IMR-90 (cell line): ENCODE measurements around the gene CCDC92. TPM values are rescaled to one million over a fixed set of nuclear protein-coding genes. Genes with fewer than 3 reads are reported as not detected.

Source experiments
- ATAC-seq: fragments of 200-7000 bp; cut with Tn5 transposase; 2 replicates; pipeline ENCODE4 v1.9.1; 2020; ENCODE audit warnings: low read depth, mild to moderate bottlenecking, moderate library complexity
- BruUV-seq: library from RNA; stranded (reverse); fragments of 400-500 nt; replicated peaks from 2 replicates; lab custom pipeline; 2021; lab: Mats Ljungman, UMichigan
- CTCF ChIA-PET: fragments of 300-600 bp; formaldehyde crosslinking; extraction: SDS; loops from one replicate; lab custom pipeline; 2021; ENCODE audit warnings: antibody characterized with exemption; lab: Yijun Ruan, JAX
- POLR2A ChIA-PET: fragments of 300-600 bp; sonication (Branson Sonifier 250); formaldehyde crosslinking; loops from one replicate; lab custom pipeline; 2022; ENCODE audit warnings: antibody characterized with exemption; ENCODE audit not compliant: unreplicated experiment; lab: Charles Lee
- DNase-seq: peaks from one replicate; pipeline ENCODE4 v3.0.0; 2013
- H2AFZ ChIP-seq: replicated peaks from 2 replicates; pipeline ENCODE3; 2013; ENCODE audit warnings: low read length, mild to moderate bottlenecking; ENCODE audit not compliant: poor library complexity
- H2AK5ac ChIP-seq: 2 replicates; pipeline ENCODE4 v1.6.1; 2013; ENCODE audit warnings: low read depth, low read length, inconsistent platforms
- H2AK9ac ChIP-seq: replicated peaks from 2 replicates; pipeline ENCODE3; 2013; ENCODE audit warnings: mild to moderate bottlenecking, low read depth, low read length, moderate library complexity; ENCODE audit not compliant: poor library complexity
- H2BK120ac ChIP-seq: 2 replicates; pipeline ENCODE4 v1.6.1; 2013; ENCODE audit warnings: low read depth, low read length, inconsistent platforms
- H2BK15ac ChIP-seq: 3 replicates; pipeline ENCODE4 v1.6.1; 2013; ENCODE audit warnings: low read depth, low read length, inconsistent platforms
- H2BK20ac ChIP-seq: 2 replicates; pipeline ENCODE4 v1.6.1; 2013; ENCODE audit warnings: low read depth, mild to moderate bottlenecking, inconsistent platforms, low read length, moderate library complexity
- H2BK5ac ChIP-seq: 2 replicates; pipeline ENCODE4 v1.6.1; 2013; ENCODE audit warnings: mild to moderate bottlenecking, low read depth, low read length, inconsistent platforms; ENCODE audit not compliant: poor library complexity, severe bottlenecking
- H3K14ac ChIP-seq: replicated peaks from 2 replicates; pipeline ENCODE4 v1.6.1; 2013; ENCODE audit warnings: low read depth, low read length, inconsistent platforms
- H3K18ac ChIP-seq: 2 replicates; pipeline ENCODE4 v1.6.1; 2013; ENCODE audit warnings: low read depth, low read length, control low read depth
- H3K23ac ChIP-seq: 2 replicates; pipeline ENCODE4 v1.6.1; 2013; ENCODE audit warnings: low read depth, low read length, inconsistent platforms
- H3K27ac ChIP-seq: 2 replicates; pipeline ENCODE4 v1.5.1; 2013; ENCODE audit warnings: mild to moderate bottlenecking, control low read depth, low read length; ENCODE audit not compliant: insufficient read depth
- H3K27me3 ChIP-seq: 2 replicates; pipeline ENCODE4 v1.6.1; 2013; ENCODE audit warnings: low read length; ENCODE audit not compliant: control insufficient read depth, insufficient read depth
- H3K36me3 ChIP-seq: 2 replicates; pipeline ENCODE4 v1.6.1; 2013; ENCODE audit warnings: low read length, mixed read lengths; ENCODE audit not compliant: control insufficient read depth, insufficient read depth
- H3K4ac ChIP-seq: 2 replicates; pipeline ENCODE4 v1.6.1; 2013; ENCODE audit warnings: low read depth, low read length, inconsistent platforms
- H3K4me1 ChIP-seq: 2 replicates; pipeline ENCODE4 v1.6.1; 2013; ENCODE audit warnings: low read length, mixed read lengths; ENCODE audit not compliant: control insufficient read depth, insufficient read depth
- H3K4me2 ChIP-seq: 2 replicates; pipeline ENCODE4 v1.6.1; 2013; ENCODE audit warnings: low read depth, mild to moderate bottlenecking, control low read depth, low read length, moderate library complexity
- H3K4me3 ChIP-seq: 2 replicates; pipeline ENCODE4 v1.5.1; 2013; ENCODE audit warnings: low read depth, mild to moderate bottlenecking, control low read depth, low read length, moderate library complexity; ENCODE audit not compliant: insufficient read depth
- H3K56ac ChIP-seq: 2 replicates; pipeline ENCODE4 v1.6.1; 2013; ENCODE audit warnings: low read length, inconsistent platforms; ENCODE audit not compliant: insufficient read depth; ENCODE audit errors: extremely low read depth
- H3K79me1 ChIP-seq, 2 experiments: 2 replicates each; pipeline ENCODE4 v1.6.1; 2013; ENCODE audit warnings: low read length in 2 of 2, inconsistent platforms in 1 of 2, low read depth in 1 of 2
- H3K9ac ChIP-seq: 2 replicates; pipeline ENCODE4 v1.6.1; 2013; ENCODE audit warnings: low read depth, low read length, control low read depth
- H3K9me1 ChIP-seq: 2 replicates; pipeline ENCODE4 v1.6.1; 2013; ENCODE audit warnings: low read length, inconsistent platforms; ENCODE audit not compliant: insufficient read depth
- H3K9me3 ChIP-seq: 2 replicates; pipeline ENCODE4 v1.6.1; 2013; ENCODE audit warnings: low read length; ENCODE audit not compliant: control insufficient read depth, insufficient read depth
- H4K20me1 ChIP-seq: 2 replicates; pipeline ENCODE4 v1.6.1; 2013; ENCODE audit warnings: low read length, inconsistent platforms; ENCODE audit not compliant: insufficient read depth
- H4K5ac ChIP-seq: 2 replicates; pipeline ENCODE4 v1.6.1; 2013; ENCODE audit warnings: mild to moderate bottlenecking, low read depth, low read length, control low read depth
- H4K8ac ChIP-seq, 2 experiments: 2 replicates each; pipeline ENCODE4 v1.6.1; 2013; ENCODE audit warnings: low read depth in 2 of 2, low read length in 2 of 2, control low read depth in 1 of 2, inconsistent platforms in 1 of 2
- H4K91ac ChIP-seq: 2 replicates; pipeline ENCODE4 v1.6.1; 2013; ENCODE audit warnings: low read depth, low read length, inconsistent platforms; ENCODE audit not compliant: insufficient read depth
- CEBPB ChIP-seq: IDR thresholded peaks from 2 replicates; pipeline ENCODE4 v1.6.1; 2012; ENCODE audit warnings: low read depth, low read length, improper control_type of control experiment
- CHD1 ChIP-seq: IDR thresholded peaks from 2 replicates; pipeline ENCODE4 v1.6.1; 2012; ENCODE audit warnings: low read depth, low read length, improper control_type of control experiment
- ELK1 ChIP-seq: fragments of 150-350 bp; IDR thresholded peaks from 2 replicates; pipeline ENCODE4 v1.6.1; 2016; ENCODE audit warnings: low read depth, mild to moderate bottlenecking, low read length, moderate library complexity, borderline replicate concordance
- FOS ChIP-seq: fragments of 150-350 bp; IDR thresholded peaks from 2 replicates; pipeline ENCODE4 v1.6.1; 2016; ENCODE audit warnings: low read depth, low read length
- MAFK ChIP-seq: IDR thresholded peaks from 2 replicates; pipeline ENCODE4 v1.6.1; 2012; ENCODE audit warnings: low read depth, low read length, improper control_type of control experiment
- MAZ ChIP-seq: IDR thresholded peaks from 2 replicates; pipeline ENCODE4 v1.6.1; 2012; ENCODE audit warnings: low read depth, mild to moderate bottlenecking, low read length, improper control_type of control experiment, moderate library complexity, borderline replicate concordance
- MXI1 ChIP-seq: IDR thresholded peaks from 2 replicates; pipeline ENCODE4 v1.6.1; 2012; ENCODE audit warnings: low read depth, mild to moderate bottlenecking, low read length, moderate library complexity, borderline replicate concordance
- NFE2L2 ChIP-seq: fragments of 150-350 bp; IDR thresholded peaks from 2 replicates; pipeline ENCODE4 v1.6.1; 2016; ENCODE audit warnings: low read depth, mild to moderate bottlenecking, low read length
- POLR2A ChIP-seq: IDR thresholded peaks from 2 replicates; pipeline ENCODE4 v1.6.1; 2012; ENCODE audit warnings: mild to moderate bottlenecking, low read depth, low read length
- RAD21 ChIP-seq: IDR thresholded peaks from 2 replicates; pipeline ENCODE4 v1.6.1; 2012; ENCODE audit warnings: low read length, improper control_type of control experiment
- RFX5 ChIP-seq: IDR thresholded peaks from 2 replicates; pipeline ENCODE4 v1.8.0; 2012; ENCODE audit warnings: low read depth, mild to moderate bottlenecking, low read length, moderate library complexity
- SMC3 ChIP-seq: fragments of 150-350 bp; IDR thresholded peaks from 2 replicates; pipeline ENCODE4 v1.6.1; 2016; ENCODE audit warnings: low read depth, mild to moderate bottlenecking, antibody characterized with exemption, low read length, moderate library complexity
- USF2 ChIP-seq: fragments of 150-350 bp; IDR thresholded peaks from 2 replicates; pipeline ENCODE4 v1.6.1; 2017; ENCODE audit warnings: mild to moderate bottlenecking, antibody characterized with exemption, low read length, low read depth
- WGBS, 2 experiments: methylation state at CpG; one replicate each; pipeline versions ENCODE4 v1.1.5 to v1.1.7; 2013; ENCODE audit warnings: missing lambda C conversion rate in 2 of 2; ENCODE audit not compliant: insufficient read length in 1 of 2; ENCODE audit errors: extremely low coverage in 2 of 2; 5-methylcytosine and 5-hydroxymethylcytosine counted together
- dilution Hi-C: fragments of 300-500 bp; cut with HindIII; formaldehyde crosslinking; loops from one replicate; pipeline ENCODE4 v1.14.3; 2018; ENCODE audit warnings: low sequenced_read_pairs; ENCODE audit not compliant: unreplicated experiment
- in situ Hi-C: fragments of 300-500 bp; cut with MboI; formaldehyde crosslinking; loops from 3 replicates; pipeline ENCODE4 v1.14.3; 2019; ENCODE audit warnings: low sequenced_read_pairs, inconsistent platforms, mixed read lengths
- intact Hi-C: fragments of 100-400 bp; cut with micrococcal nuclease; formaldehyde crosslinking; loops from 2 replicates; pipeline ENCODE4 v1.10.0; 2022
- polyA plus RNA-seq, 3 experiments: library from polyadenylated mRNA; depleted of rRNA; stranded (reverse); fragments of >200 nt; gene quantifications; 2 replicates each; pipeline ENCODE4 v1.2.3, GENCODE V29; 2012; ENCODE audit warnings: low replicate concordance in 1 of 3
- total RNA-seq: library from RNA; depleted of rRNA; stranded (reverse); fragments of >200 nt; gene quantifications from 2 replicates; pipeline ENCODE4 v1.2.3, GENCODE V29; 2012
- TF ChIP-seq, protein P1 (sequence below): conservative IDR thresholded peaks from 2 replicates; pipeline ENCODE4 v1.5.1; 2012; ENCODE audit warnings: mild to moderate bottlenecking, low read depth, low read length, improper control_type of control experiment

CCDC92 gene
- total and polyA plus RNA-seq, 2 of the 4 experiments (the other 2 are of a cell fraction): 5.7 to 55.5 TPM

GRCh38 chr12:123948796-123949769 lies 23.5 kb downstream of the CCDC92 start:
- POLR2A ChIA-PET: no interaction called here
- TF ChIP-seq ELK1 (no peak), MAFK (no peak), RFX5 (no peak), NFE2L2 (no peak), SMC3 (no peak), CEBPB (no peak), POLR2A (no peak), USF2 (no peak), MXI1 (no peak), CHD1 (no peak), RAD21 (no peak), MAZ (no peak), FOS (no peak)
- TF ChIP-seq, protein P1, sequence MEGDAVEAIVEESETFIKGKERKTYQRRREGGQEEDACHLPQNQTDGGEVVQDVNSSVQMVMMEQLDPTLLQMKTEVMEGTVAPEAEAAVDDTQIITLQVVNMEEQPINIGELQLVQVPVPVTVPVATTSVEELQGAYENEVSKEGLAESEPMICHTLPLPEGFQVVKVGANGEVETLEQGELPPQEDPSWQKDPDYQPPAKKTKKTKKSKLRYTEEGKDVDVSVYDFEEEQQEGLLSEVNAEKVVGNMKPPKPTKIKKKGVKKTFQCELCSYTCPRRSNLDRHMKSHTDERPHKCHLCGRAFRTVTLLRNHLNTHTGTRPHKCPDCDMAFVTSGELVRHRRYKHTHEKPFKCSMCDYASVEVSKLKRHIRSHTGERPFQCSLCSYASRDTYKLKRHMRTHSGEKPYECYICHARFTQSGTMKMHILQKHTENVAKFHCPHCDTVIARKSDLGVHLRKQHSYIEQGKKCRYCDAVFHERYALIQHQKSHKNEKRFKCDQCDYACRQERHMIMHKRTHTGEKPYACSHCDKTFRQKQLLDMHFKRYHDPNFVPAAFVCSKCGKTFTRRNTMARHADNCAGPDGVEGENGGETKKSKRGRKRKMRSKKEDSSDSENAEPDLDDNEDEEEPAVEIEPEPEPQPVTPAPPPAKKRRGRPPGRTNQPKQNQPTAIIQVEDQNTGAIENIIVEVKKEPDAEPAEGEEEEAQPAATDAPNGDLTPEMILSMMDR: no peak

More at GRCh38 chr12:123948796-123949769, 23.5 kb downstream of the CCDC92 start:
- no peaks in the 10 kb centered on the region for H3K27me3 ChIP-seq
- H4K5ac ChIP-seq: no peak overlapping the region
- H2BK5ac ChIP-seq: no peak overlapping the region
- no peak overlapping the region for H2AK9ac ChIP-seq
- no peak overlapping the region for H3K9ac ChIP-seq
- H3K4ac ChIP-seq: peak overlapping the region; percentile 19; the same call in 1 of the 2 replicates
- ATAC-seq (no peak; the same call in 1 of the 2 replicates), DNase-seq (no peak)
- H2BK15ac ChIP-seq: no peak overlapping the region
- intact Hi-C loops (no loop called here), dilution Hi-C loops (no loop called here), in situ Hi-C loops (no loop called here)
- peak overlapping the region; percentile 50; the same call in 1 of the 2 replicates for H2AK5ac ChIP-seq
- H3K14ac ChIP-seq: no peak overlapping the region
- no TSS peak for BruUV-seq
- H3K9me3 ChIP-seq: no peaks in the 10 kb centered on the region
- no peak overlapping the region for H3K18ac ChIP-seq
- peaks cover 16% of the 10 kb centered on the region for H3K36me3 ChIP-seq
- WGBS, 2 experiments: 67% methylated on average over 17 of the region's 19 CpGs; no CpG with 5 or more reads in 1 of the 2 experiments
- no peak overlapping the region for H4K8ac ChIP-seq
- no peak overlapping the region for H3K4me2 ChIP-seq
- H3K4me1 ChIP-seq: peaks cover 19% of the 10 kb centered on the region
- H3K56ac ChIP-seq: no peak overlapping the region
- H2AFZ ChIP-seq: no peak overlapping the region
- no peak overlapping the region for H4K91ac ChIP-seq
- H3K27ac ChIP-seq: no peak overlapping the region
- CTCF ChIA-PET: no interaction called here
- no peak overlapping the region for H3K4me3 ChIP-seq
- H3K9me1 ChIP-seq: peaks cover 15% of the 10 kb centered on the region; the same call in 1 of the 2 replicates
- no peak overlapping the region for H2BK120ac ChIP-seq
- H3K23ac ChIP-seq: 0 out of 2 replicates have a peak overlapping the region, but pooled peaks have one; percentile 13
- peaks cover 26 to 74% of the 10 kb centered on the region in 2 experiments; a peak in 3 of 4 replicates for H3K79me1 ChIP-seq
- H2BK20ac ChIP-seq: no peak overlapping the region
- peaks cover 7% of the 10 kb centered on the region; the same call in 1 of the 2 replicates for H4K20me1 ChIP-seq
